Activated T-cell treated with anti-CD3 and anti-CD28 coated beads, Interleukin-2, amount 50 U/mL, for 72 hours (primary cell): Measurements from ENCODE around the gene PDCL2. TPM values are rescaled to one million over a fixed set of nuclear protein-coding genes. Genes with fewer than 3 reads are reported as not detected.

Experiments
- ATAC-seq, 2 donors: fragments of 150-1000 bp; cut with Tn5 transposase; replicated peaks in 1 of 2; 2 replicates each; pipeline ENCODE4 v1.10.0; 2021; ENCODE audit warnings: moderate library complexity in 2 of 2, mild to moderate bottlenecking in 1 of 2
- DNase-seq, 2 donors: peaks; one replicate each; pipeline ENCODE4 v3.0.0; 2021 to 2022; ENCODE audit warnings: mixed read lengths in 1 of 2
- H3K27ac Mint-ChIP-seq: one replicate; pipeline ENCODE4 v1.8.0; 2022; ENCODE audit warnings: mild to moderate bottlenecking, moderate library complexity, mixed read lengths
- H3K27me3 Mint-ChIP-seq: one replicate; pipeline ENCODE4 v1.8.0; 2022; ENCODE audit warnings: low read depth, mixed read lengths
- H3K36me3 Mint-ChIP-seq, 2 donors: one replicate each; pipeline ENCODE4 v1.8.0; 2022; ENCODE audit warnings: mixed read lengths in 2 of 2, mild to moderate bottlenecking in 1 of 2; ENCODE audit not compliant: insufficient read depth in 2 of 2
- H3K4me1 Mint-ChIP-seq: one replicate; pipeline ENCODE4 v1.8.0; 2022; ENCODE audit warnings: low read depth, mixed read lengths
- H3K4me3 Mint-ChIP-seq, 2 donors: one replicate each; pipeline ENCODE4 v1.8.0; 2022; ENCODE audit warnings: mild to moderate bottlenecking in 2 of 2, mixed read lengths in 2 of 2, moderate library complexity in 2 of 2
- H3K9me3 Mint-ChIP-seq, 2 donors: one replicate each; pipeline ENCODE4 v1.8.0; 2022; ENCODE audit warnings: mixed read lengths in 2 of 2
- total RNA-seq, 2 donors: library from RNA; stranded (reverse); gene quantifications; one replicate each; pipeline ENCODE4 v1.2.3, GENCODE V29; 2022

PDCL2 gene
- total RNA-seq, 2 donors from 2014 or later, result not detected

DNA sequence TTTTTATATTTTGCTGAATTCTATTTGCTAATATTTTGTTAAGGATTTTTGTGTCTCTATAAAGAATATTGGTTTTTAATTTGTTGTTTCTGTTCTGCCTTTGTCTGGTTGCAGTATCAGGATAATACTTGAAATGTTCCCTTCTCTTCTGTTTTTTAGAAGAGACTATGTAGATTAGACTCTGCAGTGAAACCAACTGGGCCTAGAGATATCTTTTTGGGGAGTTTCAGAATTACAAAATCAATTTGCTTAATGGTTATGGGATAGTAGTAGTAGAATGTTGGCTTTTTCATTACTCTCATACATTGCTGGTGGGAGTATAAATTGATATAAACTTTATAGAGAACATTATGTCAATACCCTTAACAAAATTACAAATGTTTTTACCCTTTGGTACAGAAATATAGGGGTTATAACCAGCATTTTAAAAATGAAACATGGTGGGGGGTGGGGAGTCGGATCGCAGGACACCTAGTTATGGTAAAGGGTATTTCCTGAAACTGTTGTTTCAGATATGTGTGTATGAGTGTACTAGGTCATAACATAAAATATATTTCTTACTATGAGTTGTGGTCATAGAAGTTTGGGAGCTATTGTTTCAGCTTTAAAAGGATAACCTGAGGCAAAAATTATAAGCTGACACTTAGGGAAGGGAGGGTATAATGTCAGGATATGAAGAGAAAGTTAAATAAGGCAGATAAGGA is 74.4 kb downstream of the PDCL2 start:
- DNase-seq (no peak), ATAC-seq (peak in 1 of 2 donors; percentile 50)
- H3K4me1 Mint-ChIP-seq, result peaks cover 6% of the 10 kb centered on the region
- H3K27ac Mint-ChIP-seq, result peak overlapping the region; percentile 5
- H3K27me3 Mint-ChIP-seq, result no peaks in the 10 kb centered on the region
- H3K4me3 Mint-ChIP-seq, result peak overlapping the region in 1 of 2 donors; percentile 48
- peaks cover 2% of the 10 kb centered on the region in 2 donors for H3K36me3 Mint-ChIP-seq
- H3K9me3 Mint-ChIP-seq, result peaks cover 4 to 7% of the 10 kb centered on the region in 2 donors

- no peaks in the 10 kb centered on the region for H3K27me3 Mint-ChIP-seq
- peaks cover 2 to 3% of the 10 kb centered on the region in 2 donors for H3K36me3 Mint-ChIP-seq
- DNase-seq, result no peak
- H3K4me3 Mint-ChIP-seq, result no peak overlapping the region
- H3K4me1 Mint-ChIP-seq, result peaks cover 21% of the 10 kb centered on the region
- H3K27ac Mint-ChIP-seq, result no peak overlapping the region
- no peak for ATAC-seq
- H3K9me3 Mint-ChIP-seq, result peaks cover 3 to 4% of the 10 kb centered on the region in 2 donors
Measured at GRCh38 chr4:55512922-55513571, 79.0 kb downstream of the PDCL2 start.

DNA sequence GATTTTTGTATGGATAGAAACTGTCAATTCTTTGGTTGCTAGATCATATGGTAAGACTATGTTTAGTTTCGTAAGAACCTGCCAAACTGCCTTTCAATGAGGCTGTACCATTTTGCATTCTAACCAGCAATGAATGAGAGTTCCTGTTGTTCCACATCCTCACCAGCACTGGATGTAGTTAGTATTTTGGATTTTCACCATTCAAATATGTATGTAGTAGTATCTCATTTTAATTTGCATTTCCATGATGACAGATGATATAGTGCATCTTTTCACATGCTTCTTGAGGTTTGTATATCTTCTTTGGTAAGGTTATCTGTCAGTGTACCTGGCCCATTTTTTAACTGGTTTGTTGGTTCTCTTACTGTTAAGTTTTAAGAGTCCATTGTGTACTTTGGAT is 80.0 kb downstream of the PDCL2 start:
- peaks cover 2 to 4% of the 10 kb centered on the region in 2 donors for H3K9me3 Mint-ChIP-seq

GRCh38 chr4:55510685-55511084 is 81.4 kb downstream of the PDCL2 start:
- Mint-ChIP-seq H3K36me3 (peaks cover 2 to 3% of the 10 kb centered on the region in 2 donors), H3K27ac (no peak overlapping the region), H3K4me1 (peaks cover 16% of the 10 kb centered on the region), H3K27me3 (no peaks in the 10 kb centered on the region), H3K4me3 (no peak overlapping the region), H3K9me3 (peaks cover 2% of the 10 kb centered on the region in 2 donors)
- ATAC-seq (no peak), DNase-seq (no peak)

More for the DNA sequence above, 80.0 kb downstream of the PDCL2 start:
- ATAC-seq, result no peak
- Mint-ChIP-seq H3K4me3 (no peak overlapping the region), H3K27ac (no peak overlapping the region), H3K27me3 (no peaks in the 10 kb centered on the region), H3K36me3 (peaks cover 0 to 2% of the 10 kb centered on the region in 2 donors), H3K4me1 (peaks cover 16% of the 10 kb centered on the region)
- no peak for DNase-seq

DNA sequence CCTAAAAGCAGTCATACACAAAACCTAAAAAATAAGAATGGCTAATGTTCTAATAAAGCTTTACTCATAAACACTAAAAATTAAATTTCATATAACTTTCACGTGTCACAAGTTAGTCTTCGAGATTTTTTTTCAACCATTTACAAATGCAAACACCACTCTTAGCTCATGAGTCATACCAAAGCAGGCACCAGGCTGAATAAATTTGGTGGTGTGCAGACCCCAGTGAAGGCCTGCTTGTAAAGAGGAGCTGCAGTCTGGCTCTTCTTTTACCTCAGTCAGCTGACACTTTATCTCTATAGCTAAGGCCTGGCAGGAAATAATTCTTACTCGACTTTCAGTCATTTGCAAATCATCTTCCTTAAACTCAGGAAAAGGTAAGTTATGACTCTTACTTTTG is 82.8 kb downstream of the PDCL2 start:
- H3K4me3 Mint-ChIP-seq, result no peak overlapping the region
- no peak overlapping the region for H3K27ac Mint-ChIP-seq
- peaks cover 2 to 3% of the 10 kb centered on the region in 2 donors for H3K36me3 Mint-ChIP-seq
- ATAC-seq (no peak), DNase-seq (no peak)
- H3K4me1 Mint-ChIP-seq, result peaks cover 16% of the 10 kb centered on the region
- peaks cover 0 to 2% of the 10 kb centered on the region in 2 donors for H3K9me3 Mint-ChIP-seq
- no peaks in the 10 kb centered on the region for H3K27me3 Mint-ChIP-seq

GRCh38 chr4:55507612-55508011 is 84.4 kb downstream of the PDCL2 start:
- ATAC-seq (no peak), DNase-seq (no peak)
- Mint-ChIP-seq H3K27me3 (no peaks in the 10 kb centered on the region), H3K4me1 (peaks cover 22% of the 10 kb centered on the region), H3K9me3 (no peaks in the 10 kb centered on the region), H3K27ac (no peak overlapping the region), H3K36me3 (peaks cover 2 to 5% of the 10 kb centered on the region in 2 donors), H3K4me3 (no peak overlapping the region)

Other genes starting within 250 kb of the PDCL2 start
- 10 to 100 TPM; 30.0 to 40.3 TPM for gene SRD5A3, start 246.0 kb downstream of the PDCL2 start, total RNA-seq
- gene TMEM165, start 196.3 kb downstream of the PDCL2 start, total RNA-seq, result 10 to 100 TPM; 65.8 to 65.9 TPM
- gene CLOCK, start 45.3 kb downstream of the PDCL2 start, total RNA-seq, result 1 to 10 TPM; 7.7 to 8.6 TPM
- gene NMU, start 44.1 kb upstream of the PDCL2 start, total RNA-seq, result under 1 TPM in 1 of 2 donors, not detected in 1; 0.82 TPM
- not detected for gene EXOC1L, start 227.5 kb upstream of the PDCL2 start, total RNA-seq